ENCODE data around the gene DEPDC7.

DNA sequence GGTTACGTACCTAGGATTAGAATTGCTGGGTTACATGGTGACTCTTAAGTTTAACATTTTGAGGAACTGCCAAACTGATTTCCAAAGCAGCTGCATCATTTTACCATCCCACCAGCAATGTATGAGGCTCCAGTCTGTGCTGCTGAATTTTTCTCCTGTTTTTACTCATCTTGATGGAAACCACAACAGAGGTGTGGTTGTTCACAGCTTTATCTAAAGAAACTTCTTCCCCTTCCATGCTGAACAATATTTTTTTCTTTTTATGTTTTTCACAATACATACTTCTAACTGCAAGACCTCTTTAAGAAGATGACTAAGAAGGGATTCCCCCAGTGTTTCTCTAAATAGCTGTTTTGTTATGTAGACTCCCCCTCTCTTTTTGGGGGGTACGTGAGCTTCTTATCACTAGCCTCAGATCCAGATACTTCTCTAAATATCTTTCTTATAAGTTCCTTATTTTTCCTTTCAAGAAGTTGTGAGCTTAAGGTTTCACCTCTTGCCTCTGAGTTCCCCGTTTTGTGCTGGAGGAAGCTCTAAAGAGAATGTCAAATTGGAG is 47.7 kb downstream of the DEPDC7 start:
- no peak for TF ChIP-seq CTCF (IDR thresholded peaks at IDR 0.05)
- no peak for TF ChIP-seq POLR2A (IDR thresholded peaks at IDR 0.05)

All from testis (tissue), 2 donors.